ENCODE results near the gene EPHA4. TPM values are rescaled to one million over a fixed set of nuclear protein-coding genes. Genes with fewer than 3 reads are reported as not detected.

Gene EPHA4
- total RNA-seq, 1 experiment from 2014 or later = 0.41 TPM

DNA sequence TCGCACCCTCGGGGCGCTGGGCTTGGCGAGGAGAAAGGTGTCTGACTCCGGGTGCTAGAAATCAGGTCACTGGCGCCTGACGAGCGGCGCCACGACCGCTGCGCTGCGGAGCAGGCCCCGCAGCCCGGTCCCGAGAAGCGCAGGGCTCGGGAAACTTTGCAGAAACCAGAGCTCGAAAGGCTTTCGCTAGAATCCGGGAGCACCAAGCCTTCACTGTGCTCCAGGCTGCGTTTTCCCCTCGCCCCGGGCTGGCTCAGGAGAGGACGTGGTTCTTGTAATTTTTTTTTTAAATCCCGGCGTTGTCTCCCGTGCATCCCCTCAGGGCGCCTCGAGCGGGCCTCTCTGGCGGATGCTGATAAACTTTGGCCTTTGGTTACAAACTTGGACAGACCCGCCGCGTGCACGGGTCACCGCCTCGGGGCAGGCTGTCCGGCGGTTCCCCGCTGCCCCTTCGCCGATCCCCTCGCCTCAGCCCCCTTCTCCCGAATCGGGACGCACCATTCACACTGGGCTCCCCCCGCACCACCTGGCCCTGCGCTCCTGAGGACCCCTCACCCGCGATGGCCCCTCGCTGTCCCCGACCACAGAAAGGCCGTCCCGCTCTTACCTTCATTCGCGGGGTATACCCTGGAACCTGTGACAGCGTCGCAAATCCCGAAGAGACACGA, 419 bp downstream of the EPHA4 start:
- DNase-seq (ENCODE audit: low spot score) = no peak

DNA sequence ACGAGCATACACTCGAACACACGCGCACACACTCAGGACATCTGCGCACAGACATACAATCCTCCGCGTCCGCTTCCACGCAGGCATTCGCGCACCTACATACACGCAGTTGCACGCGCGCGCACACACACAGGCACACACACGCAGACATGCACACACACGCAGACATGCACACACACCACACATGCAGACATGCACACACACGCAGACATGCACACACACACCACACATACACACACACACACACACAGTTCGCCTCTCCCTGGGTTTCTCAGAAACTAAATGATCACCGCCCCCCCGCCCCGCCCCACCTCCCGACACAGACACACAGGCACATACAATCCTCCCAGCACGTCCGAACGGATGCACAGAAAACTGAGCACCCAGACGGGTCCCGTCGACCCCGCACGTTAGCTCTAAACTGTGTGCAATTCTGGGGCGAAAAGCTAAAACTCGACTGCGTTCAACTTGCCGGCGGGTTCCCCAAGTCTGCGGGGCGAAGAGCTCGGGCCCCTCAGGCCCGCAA, 1.0 kb downstream of the EPHA4 start:
- no peak for DNase-seq (ENCODE audit: low spot score)

DNA sequence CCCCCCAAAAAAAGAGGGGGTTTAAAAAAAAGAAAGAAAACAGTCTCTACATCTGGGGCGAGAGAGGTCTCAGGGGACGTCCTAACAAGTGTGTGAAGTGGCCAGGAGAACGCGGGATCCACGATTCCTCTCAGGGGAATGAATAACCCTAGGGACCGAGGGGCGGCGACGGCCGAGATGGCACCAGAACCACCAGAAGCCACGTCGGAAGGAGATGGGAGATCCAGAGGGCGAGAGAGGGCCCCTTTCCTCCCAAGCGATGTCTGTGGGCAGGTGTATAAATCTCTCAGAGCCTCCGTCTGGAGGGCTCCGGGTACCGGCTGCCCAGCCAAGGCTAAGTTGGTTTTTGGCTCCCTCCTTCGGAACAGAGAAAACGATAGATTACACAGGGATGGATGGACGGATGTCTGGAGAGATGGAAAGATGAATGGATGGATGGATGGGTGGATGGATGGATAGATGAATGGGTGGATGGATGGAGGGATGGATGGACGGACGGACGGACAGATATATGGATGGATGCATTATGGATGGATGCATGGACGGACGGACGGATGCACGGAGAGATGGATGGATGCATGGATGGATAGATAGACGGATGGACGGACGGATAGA, 1.7 kb downstream of the EPHA4 start:
- DNase-seq (ENCODE audit: low spot score) = no peak

DNA sequence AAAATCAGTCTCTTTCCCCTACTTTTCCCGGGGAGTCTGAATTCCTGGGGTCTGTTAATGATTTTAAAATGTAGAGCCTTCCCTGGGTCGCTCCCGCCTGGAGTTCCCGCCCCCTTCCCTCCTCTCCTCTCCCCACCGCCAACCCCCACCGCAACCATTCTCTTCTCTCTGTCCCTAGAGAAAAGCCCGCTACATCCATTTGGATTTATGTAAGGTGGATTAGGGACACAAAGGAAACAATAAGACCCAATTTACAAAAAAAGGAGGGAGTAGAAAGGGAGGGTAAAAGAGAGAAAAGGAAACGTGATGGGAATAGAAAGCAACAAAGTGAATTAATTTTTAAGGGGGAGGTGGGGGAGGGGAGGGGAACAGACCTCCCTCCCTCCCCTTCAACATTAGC, 2.2 kb downstream of the EPHA4 start:
- DNase-seq (ENCODE audit: low spot score) = no peak

DNA sequence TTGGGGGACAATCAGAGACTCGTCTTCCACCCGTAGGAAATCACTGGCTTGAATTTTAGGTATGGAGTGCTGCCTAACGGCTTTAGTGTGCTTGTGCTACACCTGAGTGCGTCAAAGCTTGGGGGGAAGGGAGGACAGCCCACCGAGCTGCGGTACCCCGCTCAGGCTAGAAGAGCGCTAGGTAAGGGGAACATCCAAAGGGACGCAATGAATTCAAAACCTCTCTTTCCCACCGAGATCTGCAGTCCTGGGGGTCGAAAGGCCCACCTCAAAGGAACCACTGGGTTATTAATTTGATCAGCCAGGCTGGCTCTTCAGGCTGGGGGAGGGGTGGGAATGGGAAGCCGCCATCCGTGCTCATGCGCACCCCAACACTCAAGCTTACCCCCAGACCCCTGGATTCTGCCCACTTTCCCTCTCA, 2.7 kb downstream of the EPHA4 start:
- DNase-seq (ENCODE audit: low spot score) = no peak

DNA sequence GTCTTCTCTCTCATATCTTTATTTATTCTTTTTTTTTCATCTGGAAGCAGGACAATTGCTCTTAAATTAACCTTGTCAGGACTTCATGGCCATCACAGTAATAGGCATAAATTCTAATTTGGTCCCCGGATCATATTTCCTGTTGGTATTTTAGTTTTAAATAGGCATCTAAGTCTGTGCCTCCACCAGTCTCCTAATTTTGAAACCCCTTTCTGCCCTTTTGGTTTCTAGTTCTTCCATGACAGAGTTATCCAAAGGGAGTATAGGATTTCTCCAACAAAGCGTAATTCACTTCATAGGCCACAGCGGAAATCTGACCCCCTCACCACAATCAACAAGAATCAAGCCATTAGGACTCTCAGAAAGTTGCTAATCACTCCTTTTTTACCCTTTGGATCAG, 3.8 kb downstream of the EPHA4 start:
- no peak for DNase-seq (ENCODE audit: low spot score)

DNA sequence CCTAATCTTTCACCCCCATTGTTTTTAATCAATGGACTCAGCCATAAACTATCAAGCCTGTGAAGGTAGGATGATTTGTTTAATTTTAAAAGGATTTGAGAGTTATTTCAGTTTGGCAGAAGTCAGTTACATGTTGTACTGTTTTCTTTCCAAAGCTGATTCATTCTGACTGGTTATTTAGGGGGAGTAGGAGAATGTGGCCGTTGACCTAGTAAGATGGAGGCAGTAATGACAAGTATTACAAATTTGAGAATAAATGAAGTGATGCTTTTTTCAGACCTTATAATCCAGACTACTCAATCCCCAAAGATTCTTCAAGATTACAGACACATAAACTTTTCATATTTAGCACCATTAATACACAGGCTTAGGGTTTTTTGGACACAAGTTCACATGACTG, 4.3 kb downstream of the EPHA4 start:
- no peak for DNase-seq (ENCODE audit: low spot score)

DNA sequence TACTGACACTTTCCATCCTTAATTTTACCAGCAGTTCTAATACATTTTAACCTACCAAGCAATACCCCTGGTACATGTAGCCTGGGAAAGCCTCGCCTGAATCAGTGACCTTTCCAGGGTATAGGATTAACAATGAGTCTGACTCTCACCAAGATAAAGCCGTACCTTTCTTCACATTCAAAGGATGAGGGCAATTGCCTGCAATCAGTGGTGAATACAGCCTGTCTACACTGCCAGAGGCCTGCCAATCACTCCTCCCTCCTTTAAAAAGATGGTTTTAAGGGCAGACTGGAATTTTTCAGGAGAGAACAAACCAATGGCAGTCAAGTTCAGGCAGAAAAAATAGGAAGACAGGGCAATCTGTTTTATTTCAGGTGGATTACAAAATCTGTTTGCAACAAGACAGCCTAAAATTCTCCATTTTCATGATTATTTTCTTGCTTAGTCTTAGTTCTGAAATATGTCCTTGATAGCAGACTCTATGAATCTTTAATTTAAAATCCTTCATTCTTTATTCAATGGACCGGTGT, 4.8 kb downstream of the EPHA4 start:
- no peak for DNase-seq (ENCODE audit: low spot score)

DNA sequence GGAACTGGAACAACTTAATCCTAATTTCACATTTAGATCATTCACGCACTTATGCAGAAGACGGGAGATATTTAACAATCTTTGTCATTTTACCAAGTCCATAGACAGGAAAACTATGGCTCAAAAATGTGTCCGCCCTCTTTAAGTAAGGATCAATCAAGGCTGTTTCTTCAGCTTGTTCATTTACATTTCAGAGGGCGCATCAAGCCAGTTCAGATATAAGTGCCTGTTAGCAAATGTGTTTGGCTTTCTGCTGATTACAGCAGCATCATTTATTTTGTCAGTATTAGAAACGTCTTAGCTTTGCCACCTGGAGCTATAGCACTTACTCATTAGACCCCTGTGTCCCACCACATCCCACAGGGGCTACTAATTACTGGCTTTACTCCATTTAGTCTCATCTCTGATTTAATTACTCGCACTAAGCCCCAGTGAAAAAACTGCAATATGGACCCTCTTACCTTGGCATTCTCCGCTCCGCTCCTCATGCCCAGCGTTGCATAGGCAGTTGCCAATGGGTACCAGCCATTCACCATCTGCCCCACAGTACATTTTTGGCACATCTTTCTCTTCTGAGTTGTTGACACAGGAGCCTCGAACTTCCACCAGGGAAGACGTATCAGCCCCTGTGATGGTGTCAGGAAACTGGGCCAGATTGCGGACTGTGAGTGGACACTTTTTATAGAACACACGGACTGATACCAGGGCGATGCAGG, 8.7 kb downstream of the EPHA4 start:
- DNase-seq (ENCODE audit: low spot score) = no peak

DNA sequence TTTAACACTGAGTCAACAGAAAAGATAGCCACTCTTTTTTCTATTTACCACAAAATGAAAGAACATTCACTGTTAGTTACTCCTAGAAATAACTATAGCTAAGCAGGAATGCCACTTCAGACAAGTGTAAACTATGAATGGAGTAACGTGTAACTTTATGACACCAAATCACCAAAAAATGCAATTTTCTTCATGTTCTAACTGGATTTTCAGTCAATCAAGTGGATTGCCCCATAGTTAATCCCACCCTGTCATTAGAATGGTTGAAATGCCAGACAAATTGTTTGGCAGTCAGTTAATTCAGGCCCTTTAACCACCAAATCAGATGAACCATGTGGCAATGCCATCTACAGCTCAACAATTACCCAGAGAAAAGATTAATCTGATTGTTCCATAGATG, 9.9 kb downstream of the EPHA4 start:
- no peak for DNase-seq (ENCODE audit: low spot score)

DNA sequence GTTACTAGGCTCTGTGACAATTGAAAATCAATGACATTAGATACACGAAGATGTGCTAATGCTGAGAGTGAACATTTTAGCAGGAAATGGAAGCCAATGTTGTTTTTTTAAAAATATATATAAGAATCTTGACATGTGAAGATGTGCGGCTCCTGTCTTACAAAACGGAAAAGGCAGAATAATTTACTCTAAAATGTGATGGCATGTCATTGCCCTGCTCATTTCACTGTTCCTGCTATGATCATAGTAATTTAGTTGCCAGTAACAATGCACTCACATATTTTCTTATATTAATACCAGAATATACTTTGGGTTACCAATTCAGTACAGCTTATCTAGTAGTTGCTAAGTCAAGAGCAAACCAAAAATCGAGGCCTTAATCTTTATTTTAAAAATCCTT, 10.3 kb downstream of the EPHA4 start:
- no peak for DNase-seq (ENCODE audit: low spot score)

DNA sequence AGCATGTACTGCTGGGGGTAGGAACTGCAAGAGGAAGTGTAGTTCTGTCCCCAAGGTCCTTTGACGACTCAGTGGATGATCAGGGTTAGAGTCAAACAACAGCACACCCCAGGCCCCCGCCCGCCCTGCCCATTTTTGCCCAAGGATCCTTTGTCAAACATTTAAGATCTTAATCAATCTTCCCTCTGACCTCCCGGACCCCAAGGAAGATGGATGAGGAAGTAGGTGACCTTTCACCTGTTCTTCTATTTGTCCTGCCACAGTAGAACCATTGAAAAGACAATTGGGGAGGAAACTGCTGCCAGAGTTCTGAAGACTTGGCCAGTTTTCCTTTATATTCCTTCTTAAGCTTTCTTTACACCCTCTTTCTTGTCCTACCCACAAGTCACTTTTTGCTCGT, 12.1 kb downstream of the EPHA4 start:
- no peak for DNase-seq (ENCODE audit: low spot score)

DNA sequence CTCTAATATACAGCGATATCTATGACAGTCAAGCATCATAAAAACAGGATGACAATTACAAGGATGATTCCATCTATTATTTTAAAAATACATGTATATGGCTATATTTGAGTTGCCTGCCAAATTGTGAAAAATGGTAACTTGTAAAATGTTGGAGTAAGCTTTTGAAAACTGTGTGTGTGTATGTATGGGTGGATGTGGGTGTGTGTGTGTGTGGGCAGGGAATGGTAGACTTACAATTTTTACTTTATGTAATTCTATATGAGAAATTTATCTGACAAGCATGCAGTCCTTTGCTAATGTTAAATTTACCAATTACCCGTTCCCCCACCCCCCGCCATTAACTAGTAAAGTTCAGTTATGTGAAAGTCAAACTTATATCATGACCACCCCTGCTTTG, 14.0 kb downstream of the EPHA4 start:
- DNase-seq (ENCODE audit: low spot score) = no peak

DNA sequence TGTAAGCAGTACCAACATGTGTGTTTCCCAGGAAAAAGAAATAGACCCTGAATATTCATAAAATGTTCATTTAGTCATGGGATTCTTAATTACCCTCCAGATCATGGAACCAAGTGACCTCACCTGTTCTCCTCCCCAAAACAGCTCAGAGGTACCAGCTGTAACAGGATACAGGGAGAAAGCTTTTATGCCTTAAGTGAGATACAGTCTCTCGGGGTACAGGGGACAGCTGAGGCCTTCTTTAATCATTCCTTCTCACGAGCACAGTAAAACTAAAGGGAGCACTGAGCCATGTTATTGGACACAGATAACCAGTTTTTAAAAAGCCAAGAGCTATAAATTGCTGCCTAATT, 16.6 kb downstream of the EPHA4 start:
- DNase-seq (ENCODE audit: low spot score) = no peak

DNA sequence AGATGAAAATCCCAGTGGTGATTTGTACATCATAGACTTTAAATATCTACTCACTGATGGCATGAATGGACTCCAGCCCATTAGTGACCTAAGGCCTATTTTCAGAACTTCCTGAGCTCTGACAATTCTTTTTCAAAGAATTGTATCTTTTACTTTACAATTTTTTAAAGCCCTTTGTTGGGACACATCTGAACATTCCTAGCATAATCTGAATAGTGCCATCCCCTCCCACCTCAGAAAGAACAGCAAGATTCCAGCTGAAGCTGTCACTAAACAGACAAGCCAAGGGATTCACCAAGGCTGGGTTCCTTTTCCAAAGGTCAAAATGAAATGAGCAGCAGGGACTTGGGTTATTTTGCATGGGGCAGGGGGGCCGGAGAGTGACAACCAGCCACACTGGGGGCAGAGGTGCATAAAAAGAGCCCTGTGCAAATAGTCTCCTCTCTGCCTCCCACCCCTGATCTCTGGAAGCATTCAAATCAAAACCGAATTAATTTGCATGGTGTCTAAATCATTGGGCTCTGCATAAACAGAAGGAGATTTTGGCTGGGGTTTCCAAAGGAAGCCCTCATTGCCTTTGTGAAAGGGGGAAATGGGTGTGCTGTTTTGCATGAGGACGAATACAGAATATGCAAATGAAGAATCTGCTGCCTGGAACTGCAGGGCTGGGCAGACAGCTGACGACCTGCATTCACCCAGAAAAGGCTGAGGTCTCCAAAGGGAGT, 17.2 kb downstream of the EPHA4 start:
- DNase-seq (ENCODE audit: low spot score) = no peak

DNA sequence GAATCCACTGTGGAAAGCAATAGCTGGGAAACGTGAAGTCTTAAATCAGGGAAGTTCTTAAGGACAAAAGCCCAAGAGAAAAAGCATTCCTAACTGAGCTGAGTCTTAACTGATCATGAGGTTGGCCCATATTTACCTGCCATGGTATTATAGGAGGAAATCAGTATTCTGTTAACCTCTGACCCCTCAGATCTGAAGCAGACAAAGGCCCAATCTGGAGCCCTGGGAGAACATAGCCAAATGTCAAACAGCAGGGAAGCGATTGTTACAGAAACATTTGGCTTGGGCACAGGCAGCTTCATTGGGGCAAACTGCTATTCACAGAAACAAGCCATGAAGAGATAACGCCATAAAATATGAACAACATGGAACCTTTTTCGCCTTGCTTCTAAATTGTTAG, 18.8 kb downstream of the EPHA4 start:
- DNase-seq (ENCODE audit: low spot score) = no peak

DNA sequence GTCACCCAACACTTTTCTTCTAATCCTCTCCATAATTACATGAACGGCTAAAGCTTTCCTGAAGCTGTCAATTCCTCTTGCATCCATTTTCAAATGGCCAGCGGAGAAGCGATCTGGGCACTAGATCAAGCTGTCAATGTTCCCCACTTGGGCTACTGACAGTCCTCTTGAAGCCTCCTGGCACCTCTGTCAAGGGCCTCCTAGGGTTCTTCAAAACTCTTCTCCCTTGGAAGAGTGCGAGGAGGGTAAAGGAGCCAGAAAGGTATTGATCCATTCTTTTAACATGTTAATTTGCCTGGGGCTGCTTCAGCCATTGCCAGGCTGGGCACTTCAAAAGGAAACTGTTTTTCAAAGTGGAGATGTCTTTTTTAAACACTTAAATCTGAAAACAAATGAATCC, 19.8 kb downstream of the EPHA4 start:
- DNase-seq (ENCODE audit: low spot score) = no peak

DNA sequence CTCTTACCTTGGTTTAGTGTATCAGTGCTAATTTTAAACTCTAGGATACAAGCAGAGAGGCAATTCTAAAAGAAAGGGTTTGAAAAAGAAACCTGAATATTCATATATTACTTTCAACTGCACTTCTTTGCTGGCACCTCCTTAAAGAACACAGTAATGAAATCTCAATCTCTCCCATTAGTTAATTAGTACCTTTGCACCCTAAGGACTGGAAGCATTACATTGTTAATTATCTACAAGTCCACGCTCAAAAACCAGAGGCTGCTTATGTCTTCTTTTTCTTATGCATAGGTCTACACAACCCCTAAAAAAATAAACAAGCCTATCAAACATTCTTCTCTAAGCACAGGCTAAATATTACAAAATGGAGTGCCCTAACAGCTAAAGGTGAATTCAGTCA, 20.2 kb downstream of the EPHA4 start:
- DNase-seq (ENCODE audit: low spot score) = no peak

DNA sequence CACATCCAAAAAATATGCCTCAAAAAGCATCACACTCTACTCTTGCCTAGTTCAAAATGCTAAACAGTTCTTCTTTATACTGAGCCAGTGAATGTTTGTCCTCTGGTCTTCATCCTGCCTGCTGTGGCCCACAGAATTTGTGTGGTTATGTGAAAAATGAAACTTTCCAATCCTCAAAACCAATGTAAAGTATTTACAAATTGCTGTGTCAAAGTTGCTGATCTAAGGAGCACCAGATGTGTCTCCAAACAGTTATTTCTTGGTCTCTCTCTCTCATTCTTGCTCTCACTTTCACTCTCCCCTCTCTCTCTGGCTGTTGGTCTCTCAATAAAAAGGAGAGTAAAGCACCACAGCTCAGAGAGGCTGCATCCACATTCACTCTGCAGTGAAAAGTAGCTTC, 23.0 kb downstream of the EPHA4 start:
- DNase-seq (ENCODE audit: low spot score) = no peak

DNA sequence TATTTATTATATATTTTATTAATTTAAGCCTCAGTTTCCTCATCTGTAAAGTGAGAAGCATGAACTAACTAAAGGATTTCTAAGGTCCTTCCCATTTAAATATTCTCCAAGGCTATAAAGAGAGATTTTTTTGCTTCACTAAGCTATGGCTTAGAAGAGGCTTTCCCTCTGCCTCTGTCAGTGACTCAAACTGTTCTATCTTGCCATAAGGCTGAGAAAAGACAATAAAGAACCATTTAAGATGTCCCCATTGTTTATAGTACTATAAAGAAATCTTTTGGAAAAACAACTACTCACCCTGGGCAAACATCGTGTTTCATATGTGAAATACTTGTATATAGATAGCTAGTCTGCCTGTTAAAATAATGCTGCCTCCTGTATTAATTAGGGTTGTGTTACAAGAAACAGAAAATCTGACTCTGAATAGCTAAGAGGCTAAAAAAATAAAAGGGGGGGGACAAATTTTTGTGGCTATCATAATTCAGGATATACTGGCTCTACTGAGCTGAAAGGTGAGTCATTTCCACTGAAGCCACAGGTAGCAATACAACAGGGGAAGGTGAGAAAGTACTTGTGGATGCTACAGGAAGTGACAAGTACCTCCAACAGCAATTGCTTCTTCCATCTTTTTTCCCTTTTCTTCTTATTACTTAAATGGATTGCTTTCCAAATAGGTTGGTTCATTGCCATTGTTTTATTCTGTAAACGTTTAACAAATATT, 25.4 kb downstream of the EPHA4 start:
- DNase-seq (ENCODE audit: low spot score) = no peak

DNA sequence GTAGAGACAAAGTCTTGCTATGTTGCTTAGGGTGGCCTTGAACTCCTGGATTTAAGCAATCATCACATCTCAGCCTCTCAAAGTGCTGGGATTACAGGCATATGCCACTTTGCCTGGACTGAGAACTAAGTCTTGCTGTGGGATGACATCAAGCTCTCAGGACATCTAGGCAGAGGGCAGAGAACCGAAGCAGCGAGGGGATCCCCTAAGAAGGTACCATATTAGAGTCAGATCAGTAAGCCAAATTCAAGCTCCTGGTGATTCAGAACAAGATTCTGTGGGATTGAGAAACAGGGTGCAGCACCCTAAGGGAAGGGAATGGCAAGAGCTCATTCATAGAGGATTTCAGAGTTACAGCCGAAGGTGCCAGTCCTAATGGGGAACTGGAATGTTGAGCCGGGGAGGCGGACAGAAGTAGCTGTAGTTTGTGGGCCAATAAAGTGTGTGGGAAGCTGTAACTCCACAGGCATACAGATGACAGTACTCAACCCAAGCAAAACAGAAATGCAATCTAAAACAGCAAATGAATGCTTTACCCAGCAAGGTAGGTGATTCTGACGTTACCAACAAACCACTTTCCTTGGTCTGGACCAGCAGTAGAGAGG, 30.9 kb downstream of the EPHA4 start:
- DNase-seq (ENCODE audit: low spot score) = no peak
